Hematopoietic multipotent progenitor cell treated with erythropoietin and hydrocortisone succinate and interleukin-3 and kit ligand, for 17 days (in vitro differentiated cells): ENCODE data around the gene NUFIP2.
"Not testable (repeated sequence)": the region's sequence is repeated elsewhere in the genome, so short reads cannot be mapped to it uniquely, and the experiment has no call there.

Source experiments
- DNase-seq: peaks from one replicate; pipeline ENCODE4 v3.0.0-alpha.2; 2015; ENCODE audit warnings: low spot score

NUFIP2 gene, protein sequence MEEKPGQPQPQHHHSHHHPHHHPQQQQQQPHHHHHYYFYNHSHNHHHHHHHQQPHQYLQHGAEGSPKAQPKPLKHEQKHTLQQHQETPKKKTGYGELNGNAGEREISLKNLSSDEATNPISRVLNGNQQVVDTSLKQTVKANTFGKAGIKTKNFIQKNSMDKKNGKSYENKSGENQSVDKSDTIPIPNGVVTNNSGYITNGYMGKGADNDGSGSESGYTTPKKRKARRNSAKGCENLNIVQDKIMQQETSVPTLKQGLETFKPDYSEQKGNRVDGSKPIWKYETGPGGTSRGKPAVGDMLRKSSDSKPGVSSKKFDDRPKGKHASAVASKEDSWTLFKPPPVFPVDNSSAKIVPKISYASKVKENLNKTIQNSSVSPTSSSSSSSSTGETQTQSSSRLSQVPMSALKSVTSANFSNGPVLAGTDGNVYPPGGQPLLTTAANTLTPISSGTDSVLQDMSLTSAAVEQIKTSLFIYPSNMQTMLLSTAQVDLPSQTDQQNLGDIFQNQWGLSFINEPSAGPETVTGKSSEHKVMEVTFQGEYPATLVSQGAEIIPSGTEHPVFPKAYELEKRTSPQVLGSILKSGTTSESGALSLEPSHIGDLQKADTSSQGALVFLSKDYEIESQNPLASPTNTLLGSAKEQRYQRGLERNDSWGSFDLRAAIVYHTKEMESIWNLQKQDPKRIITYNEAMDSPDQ

DNA sequence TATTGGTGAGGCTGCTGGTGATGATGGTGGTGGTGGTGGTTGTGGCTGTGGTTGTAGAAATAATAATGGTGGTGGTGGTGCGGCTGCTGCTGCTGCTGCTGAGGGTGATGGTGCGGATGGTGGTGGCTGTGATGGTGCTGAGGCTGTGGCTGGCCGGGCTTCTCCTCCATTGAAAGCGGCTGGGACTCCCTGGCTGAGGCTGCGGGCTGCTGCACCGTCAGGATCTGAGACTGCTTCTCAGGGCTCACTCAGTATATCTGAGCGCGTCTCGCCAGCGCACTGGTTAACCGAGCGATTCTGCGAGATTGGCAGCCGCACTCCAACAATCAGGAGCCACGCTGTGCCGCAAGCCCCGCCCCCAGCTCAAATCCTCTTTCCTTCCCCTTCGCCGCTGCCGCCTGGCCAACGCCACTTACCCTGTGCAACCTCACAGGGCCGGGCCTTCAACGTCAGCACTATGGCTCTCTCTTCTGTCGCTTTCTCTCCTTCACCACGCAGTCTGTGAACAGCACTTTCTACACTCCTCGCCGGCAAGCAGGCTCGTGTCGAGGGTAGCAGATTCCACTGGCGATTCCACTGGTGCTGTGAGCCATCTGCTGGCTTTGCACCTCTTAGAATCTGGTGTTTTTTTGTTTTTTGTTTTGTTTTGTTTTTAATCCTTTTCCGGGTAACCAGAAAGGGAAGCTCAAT is at the start of gene NUFIP2:
Gene NUFIP2 (minus strand): TSS at position 259 of the 690 bp plus-strand sequence. CDS start 89 bp downstream, at position 170.
- DNase-seq, result peak; percentile 98

DNA sequence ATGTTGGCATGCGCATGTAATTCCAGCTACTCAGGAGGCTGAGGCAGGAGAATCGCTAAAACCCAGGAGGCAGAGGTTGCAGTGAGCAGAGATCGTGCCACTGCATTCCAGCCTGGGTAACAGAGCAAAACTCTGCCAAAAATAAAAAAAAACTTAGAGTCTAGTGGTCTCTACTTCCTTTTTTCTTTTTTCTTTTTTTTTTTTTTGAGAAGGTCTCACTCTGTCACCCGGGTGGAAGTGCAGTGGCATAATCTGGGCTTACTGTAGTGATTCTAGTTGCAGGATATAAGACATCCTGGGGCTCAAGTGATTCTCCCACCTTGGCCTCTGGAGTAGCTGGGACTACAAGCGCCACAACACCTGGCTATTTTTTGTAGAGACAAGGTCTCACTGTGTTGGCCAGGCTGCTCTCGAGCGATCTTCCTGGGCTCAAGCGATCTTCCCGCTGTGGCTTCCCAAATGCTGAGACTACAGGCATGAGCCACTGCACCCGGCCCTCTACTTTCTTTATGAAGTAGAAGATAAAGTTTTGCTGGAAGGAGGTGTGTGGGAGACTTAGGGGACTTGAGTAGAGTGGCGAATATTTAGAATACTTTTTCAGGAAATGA is 48.3 kb upstream of the NUFIP2 start:
- DNase-seq, result no peak

DNA sequence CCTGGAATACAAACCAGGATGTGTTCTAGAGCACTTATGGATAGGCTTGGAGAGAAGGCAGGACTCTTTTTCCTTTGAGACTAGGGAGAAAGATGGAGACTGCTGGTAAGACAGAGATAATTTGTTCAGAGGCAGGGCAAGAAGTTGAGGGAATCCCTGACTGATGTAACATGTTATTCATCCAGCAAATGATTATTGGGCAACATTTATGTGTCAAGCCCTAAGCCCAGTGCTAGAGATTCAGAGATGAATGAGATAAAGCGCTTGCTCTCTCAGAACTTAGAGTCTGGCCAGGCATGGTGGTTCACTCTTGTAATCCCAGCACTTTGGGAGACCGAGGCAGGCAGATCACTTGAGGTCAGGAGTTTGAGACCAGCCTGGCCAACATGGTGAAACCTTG is 47.8 kb upstream of the NUFIP2 start:
- no peak for DNase-seq

DNA sequence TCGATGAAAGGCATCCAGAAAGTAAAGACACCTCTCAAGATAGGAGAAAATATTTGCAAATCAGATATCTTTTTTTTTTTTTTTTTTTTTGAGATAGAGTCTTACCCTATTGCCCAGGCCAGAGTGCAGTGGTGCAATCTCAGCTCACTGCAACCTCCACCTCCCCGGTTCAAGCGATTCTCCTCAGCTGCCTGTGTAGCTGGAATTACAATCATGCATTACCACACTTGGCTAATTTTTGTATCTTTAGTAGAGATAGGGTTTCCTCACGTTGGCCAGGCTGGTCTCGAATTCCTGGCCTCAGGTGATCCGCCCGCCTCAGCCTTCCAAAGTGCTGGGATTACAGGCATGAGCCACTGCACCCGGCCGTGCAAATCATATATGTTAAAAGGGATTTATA is 45.1 kb upstream of the NUFIP2 start:
- not testable (repeated sequence) for DNase-seq

DNA sequence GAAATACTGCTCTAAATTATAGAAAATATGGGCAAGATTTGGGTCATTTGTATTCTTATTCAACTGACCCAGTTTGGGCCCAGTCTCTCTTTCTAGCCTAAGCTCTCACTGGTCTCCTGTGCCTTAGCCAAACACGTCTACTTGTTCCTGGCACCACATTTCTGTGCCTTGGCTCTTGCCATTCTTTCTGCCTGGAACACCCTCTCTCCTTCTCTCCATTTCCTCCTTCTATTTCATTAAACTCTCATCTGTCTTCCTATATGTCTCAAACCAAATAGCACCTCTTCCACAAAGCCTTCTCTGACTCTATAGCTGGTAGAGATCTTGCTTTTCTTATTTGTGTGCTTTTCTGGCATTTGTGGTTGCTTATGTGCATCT is 37.7 kb upstream of the NUFIP2 start:
- no peak for DNase-seq

DNA sequence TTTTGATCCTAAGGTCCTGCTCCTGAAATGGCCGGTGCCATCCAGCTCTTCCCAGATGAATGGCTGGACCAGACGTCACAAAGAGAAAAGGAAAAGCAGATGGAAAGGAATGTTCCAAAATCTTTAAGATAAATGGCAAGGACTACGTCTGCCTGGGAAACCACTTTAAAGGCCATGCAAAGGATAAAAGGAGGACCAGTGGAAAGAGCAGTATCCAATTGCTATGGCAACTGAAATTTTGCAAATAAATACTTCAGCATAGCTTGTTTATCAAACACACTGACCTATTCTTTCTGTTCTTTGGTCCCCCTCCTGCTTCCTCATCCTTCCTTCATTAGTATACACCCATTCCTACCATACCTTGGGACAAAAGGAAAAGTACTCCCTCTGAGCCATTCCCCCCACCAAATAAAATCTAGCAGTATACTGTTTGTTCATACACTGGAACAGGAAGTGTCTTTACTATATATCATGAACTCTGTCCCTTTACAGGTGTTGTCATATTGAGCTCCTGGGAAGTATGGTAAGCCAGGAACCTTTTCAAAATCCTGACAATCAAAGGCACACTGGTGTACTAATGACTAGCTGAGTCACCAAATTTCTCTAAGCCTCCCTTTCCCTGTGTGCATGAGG is 37.2 kb upstream of the NUFIP2 start:
- DNase-seq, result no peak

DNA sequence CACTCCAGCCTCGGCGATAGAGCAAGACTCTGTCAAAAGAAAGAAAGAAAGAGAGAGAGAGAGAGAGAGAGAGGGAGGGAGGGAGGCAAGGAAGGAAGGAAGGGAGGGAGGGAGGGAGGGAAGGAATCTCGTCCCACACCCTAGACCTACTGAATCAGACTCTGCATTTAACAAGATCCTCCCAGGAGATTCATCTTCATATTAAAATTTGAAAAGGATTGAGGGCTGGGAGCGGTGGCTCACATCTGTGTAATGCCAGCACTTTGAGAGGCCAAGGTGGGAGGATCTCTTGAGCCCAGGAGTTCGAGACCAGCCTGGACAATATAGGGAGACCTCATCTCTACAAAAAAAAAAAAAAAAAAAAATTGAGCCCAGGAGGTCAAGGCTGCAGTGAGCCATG is 33.5 kb upstream of the NUFIP2 start:
- no peak for DNase-seq

DNA sequence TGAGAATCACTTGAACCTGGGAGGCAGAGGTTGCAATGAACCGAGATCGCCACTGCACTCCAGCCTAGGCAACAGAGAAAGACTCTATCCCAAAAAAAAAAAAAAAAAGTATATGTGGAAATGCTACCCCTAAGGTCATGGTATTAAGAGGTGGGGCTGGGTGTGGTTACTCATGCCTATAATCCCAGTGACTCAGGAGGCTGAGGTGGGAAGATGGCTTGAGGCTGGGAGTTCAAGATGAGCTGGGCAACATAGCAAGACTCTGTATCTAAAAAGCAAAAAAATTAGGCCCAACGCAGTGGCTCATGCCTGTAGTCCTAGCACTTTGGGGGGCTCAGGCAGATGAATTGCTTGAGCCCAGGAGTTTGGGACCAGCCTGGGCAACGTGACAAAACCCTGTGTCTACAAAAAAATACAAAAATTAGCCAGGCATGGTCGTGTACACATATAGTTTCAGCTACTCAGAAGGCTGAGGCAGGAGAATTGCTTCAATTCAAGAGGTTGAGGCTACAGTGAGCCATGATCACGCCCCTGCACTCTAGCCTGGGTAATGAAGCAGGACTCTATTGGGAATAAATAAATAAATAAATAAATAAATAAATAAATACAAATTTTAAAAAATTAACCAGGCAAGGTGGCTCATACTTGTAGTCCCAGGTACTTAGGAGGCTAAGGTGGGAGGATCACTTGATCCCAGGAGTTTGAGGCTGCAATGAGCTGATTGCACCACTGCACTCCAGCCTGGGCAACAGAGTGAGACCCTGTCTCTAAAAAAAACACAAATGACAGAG is 32.3 kb upstream of the NUFIP2 start:
- no peak for DNase-seq

DNA sequence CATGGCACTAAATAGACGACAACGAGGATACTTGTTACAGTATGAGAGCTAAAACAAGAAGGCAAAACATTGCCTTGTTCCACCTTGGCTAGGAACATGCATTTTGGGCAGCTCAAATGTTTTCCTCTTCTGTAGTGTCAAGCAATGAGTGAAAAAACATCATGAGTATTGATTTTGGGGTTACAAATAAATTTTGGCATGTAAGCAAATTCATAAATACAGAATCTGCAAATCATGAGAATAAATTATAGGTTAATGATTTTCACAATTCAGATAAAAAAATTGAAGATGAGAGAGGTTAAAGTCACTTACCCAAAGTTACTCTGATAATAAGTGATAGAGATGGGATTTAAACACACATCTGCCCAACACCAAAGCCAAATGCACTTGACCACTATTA is 28.4 kb upstream of the NUFIP2 start:
- no peak for DNase-seq

DNA sequence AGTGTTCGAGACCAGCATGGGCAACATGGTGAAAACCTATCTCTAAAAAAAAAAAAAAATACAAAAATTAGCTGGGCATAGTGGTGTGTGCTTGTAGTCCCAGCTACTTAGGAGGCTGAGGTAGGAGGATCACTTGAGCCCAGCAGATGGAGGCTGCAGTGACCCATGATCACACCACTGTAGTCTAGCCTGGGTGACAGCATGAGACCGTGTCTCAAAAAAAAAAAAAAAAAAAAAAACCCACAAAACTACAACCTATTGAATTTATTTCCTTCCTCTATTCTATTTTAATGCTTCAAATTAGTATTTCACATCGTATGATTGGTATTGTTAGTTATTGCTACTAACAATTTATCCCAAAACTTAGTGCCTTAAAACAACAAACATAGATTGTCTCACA is 9.4 kb upstream of the NUFIP2 start:
- no peak for DNase-seq

DNA sequence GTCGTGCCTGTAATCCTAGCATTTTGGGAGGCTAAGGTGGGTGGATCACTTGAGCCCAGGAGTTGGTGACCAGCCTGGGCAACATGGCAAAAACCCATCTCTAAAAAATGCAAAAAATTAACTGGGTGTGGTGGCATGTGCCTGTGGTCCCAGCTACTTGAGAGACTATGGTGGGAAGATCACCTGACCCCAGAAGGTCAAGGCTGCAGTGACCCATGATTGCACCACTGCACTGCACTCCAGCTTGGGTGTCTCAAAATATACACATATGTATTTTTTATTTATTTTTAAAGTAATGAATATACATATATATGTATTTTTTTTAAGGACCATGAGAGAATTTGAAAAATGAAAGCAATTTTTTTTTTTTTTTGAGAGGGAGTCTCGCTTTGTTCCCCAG is 5.1 kb upstream of the NUFIP2 start:
- no peak for DNase-seq

DNA sequence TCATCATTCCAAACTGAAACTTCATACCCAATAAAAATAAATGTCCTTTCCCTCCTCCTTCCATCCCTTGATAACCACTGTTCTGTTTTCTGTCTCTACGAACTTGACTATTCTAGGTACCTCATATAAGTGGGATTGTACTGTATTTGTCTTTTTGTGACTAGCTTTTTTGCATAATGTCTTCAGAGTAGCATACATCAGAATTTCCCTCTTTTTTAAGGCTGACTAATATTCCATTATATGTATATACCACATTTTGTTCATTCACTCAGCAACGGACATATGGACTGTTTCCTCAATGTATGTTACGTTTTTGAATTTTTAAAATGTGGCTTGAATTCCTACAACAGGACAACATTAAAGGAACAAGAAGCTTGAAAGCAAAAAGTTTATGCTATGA is 1.5 kb upstream of the NUFIP2 start:
- DNase-seq, result no peak

DNA sequence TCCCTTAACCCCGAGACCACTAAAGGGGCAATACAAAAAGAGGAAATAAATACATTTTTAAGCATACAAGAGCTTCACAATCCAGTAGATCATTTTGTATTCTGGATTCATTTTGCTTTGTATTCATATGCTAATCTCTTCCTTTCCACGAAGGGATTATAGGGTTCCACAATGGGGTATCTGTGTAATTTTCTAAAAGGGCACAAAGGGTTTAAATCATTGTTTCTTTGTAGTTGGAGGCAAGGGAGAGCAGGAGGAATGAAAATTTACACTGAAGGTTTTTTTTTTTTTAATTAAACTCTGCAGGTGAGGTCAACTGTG is 592 bp upstream of the NUFIP2 start:
- DNase-seq, result no peak

DNA sequence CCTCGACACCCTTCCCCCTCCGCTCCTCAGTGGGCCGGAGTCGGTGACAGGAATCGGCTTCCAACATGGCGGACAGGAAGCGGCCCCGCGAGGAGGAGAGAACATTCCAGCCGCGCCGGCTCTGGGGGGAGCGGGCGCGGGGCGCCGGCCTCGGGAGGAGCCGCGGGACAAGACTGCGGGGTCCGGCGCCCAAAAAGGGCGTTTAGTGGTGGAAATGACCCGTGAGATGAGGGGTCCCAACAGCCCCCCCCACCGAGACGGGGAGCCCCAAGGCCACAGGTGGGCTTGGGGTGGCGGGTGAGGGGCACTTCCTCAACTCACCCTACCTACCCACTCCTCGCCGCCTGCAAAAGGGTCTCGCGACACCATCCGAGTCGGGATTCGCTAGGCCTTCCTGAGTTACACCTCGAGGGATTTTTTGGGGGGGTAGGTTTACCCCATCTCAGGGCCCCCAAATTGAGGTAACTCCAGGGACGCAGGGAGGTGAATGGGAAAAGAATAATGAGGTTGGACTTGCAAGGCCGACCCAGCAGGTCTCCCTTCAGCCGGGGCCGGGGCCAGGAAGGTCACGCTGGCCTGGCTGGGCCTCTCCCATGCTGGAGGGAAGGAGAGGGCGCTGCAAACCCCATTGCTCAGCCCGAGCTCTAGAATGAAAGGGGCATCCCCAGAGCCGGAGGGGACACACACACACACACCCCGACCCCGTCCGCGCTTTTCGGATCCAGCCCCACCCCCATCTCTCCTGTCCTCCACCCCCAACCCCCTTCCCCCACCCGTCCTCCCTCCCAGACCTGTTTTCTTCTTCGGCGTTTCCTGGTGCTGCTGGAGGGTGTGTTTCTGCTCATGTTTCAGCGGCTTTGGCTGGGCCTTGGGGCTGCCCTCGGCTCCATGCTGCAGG is 707 bp downstream of the NUFIP2 start:
- DNase-seq, result peak; percentile 68

DNA sequence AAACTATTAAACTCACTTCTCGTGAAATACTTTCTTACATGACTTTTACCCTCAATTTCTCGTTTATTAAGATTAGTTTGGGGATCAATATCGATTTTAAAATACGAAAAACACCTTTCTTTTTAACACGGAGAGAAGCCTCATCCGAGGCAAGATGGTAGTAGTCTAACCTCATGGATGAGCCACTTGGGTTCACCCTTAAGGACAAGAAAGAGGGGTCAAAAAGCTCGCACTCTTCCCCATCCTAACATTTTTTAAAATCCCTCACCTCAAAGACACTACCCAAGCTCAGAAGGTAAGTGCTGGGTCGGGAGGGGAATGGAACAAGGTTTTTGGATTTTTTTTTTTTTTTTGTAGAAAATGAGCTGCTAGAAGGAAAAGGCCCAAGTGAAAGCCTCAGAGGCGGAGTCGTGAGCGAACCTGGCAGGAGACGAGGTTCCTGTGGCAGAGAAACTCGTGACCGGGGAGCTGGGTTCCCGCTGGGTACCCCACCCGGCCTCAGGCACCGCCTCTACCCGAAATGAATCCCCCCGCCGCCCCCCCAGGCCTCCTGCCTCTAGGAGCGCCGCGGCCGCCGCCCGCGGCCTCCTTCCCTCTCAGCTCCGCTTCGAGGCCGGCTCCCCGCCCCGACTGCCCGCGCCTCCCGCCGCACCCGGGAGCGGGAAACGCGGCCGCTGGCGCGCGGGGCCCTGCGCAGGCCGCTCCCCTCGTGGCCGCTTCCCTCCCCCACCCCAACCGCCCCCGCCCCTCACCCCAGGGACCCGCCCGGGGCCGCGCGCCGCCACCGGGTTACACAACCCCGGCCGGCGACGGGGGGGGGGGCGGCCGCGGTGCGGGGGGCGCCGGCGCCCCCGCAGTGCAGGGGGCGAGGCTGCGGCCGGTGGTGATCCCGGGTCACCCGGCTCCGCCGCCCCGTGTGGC is 1.6 kb downstream of the NUFIP2 start:
- peak; percentile 64 for DNase-seq

DNA sequence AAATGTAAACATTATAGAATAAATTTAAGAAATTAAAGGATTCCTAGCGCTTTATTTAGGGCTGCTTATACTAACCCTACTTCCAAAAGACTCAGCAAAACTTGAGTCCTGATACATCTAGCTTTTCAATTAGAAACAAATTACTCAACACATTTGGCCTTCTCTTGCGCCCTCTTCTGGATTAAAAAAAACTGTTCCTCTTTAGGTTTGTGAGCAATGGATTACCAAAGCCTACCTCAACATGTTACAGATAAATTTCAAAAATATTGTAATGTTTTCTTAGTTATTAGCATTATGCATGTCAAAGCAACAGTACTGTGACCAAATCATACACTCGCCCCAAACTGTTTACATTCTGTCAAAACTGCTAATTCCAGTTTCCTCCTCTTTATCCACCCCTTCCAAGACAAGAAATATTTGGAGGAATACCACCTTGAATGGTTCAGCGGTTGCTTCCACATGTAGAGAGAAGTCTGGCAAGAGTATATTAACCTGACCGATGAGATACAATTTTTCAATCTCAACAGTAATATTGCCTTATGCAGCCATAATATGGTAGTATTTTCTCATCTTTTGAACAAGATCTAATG is 2.7 kb downstream of the NUFIP2 start:
- DNase-seq, result peak; percentile 87

DNA sequence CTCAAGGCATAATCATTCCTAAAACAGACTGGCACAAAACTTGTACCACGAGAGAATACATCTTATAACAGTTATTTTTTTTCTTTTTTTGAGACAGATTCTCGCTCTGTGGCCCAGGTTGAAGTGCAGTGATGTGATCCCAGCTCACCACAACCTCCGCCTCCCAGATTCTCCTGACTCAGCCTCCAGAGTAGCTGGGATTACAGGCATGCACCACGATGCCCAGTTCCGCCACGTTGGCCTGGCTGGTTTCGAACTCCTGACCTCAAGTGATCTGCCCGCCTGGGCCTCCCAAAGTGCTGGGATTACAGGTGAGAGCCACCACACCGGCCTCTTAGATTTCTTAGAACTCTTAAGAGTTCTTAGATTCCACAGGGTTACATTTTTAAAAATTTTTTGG is 4.1 kb downstream of the NUFIP2 start:
- no peak for DNase-seq

DNA sequence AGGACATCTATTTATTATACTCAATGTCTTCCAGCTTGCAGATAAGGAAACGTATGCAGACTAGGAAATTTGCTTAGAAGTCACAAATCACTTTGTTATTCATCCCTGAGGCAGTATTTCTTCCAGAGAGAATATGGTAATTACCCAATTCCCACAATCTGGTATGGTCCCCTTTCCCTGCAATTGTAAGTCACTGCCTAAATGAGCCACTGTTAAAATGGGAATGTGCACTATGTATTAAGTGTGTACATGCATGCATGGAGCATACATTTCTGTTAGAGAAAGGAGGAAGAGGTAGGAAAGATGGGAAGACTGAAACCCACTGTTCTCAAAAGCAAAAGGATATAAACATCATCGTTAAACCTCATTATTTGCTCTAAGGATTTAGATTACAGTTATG is 10.0 kb downstream of the NUFIP2 start:
- DNase-seq, result no peak

DNA sequence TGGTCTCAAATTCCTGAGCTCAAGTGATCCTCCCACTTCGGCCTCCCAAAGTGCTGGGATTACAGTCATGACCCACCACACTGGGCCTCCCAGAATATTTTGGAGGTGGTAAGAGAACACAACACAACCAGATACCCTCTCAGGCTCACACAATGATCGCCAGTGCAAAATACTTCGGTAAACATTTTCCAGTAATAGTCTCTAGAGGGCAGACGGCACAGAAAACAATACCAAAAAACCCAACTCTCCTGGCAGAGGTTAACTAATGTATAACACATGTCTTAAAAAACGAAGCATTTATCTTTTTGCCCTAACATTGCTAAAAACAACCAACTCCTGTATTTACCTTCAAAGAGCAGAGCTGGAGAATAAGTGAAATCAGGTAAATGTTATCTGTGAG is 10.5 kb downstream of the NUFIP2 start:
- no peak for DNase-seq
